ENCODE measurements around the gene WRAP73.

Gene WRAP73

GRCh38 chr1:3663999-3664699 is 14.2 kb upstream of the WRAP73 start:
- Histone ChIP-seq H3K79me1 (replicated peaks; ENCODE audit: low read length, poor library complexity, severe bottlenecking) (no peaks in the 10 kb centered on the region), H3K4me1 (ENCODE audit: control insufficient read depth, insufficient read depth, low read depth, low read length) (peaks cover 8% of the 10 kb centered on the region), H3K4ac (ENCODE audit: low read depth in 1 of 2, low read length in 2 of 2) (no peak overlapping the region), H4K91ac (ENCODE audit: low read length) (no peak overlapping the region), H2AFZ (ENCODE audit: low read depth, low read length) (no peak overlapping the region), H3K9ac (ENCODE audit: low read length) (no peak overlapping the region), H3K27me3 (ENCODE audit: control insufficient read depth in 1 of 2, insufficient read depth in 1 of 2, low read length in 2 of 2) (peaks cover 20 to 67% of the 10 kb centered on the region in 2 experiments), H2AK5ac (ENCODE audit: low read length, severe bottlenecking) (no peak overlapping the region), H2BK5ac (ENCODE audit: low read depth, low read length, poor library complexity, severe bottlenecking) (no peak overlapping the region), H3K4me2 (ENCODE audit: low read length, poor library complexity, severe bottlenecking) (no peak overlapping the region), H3K23ac (ENCODE audit: low read length in 2 of 2) (no peak overlapping the region), H3K14ac (ENCODE audit: low read length in 2 of 2) (no peak overlapping the region), H3K4me3 (ENCODE audit: insufficient read depth in 1 of 2, low read depth in 1 of 2, low read length in 2 of 2) (no peak overlapping the region), H2BK15ac (ENCODE audit: low read depth, poor library complexity, severe bottlenecking) (peak overlapping the region; percentile 50), H3K18ac (ENCODE audit: low read depth in 1 of 2, low read length in 2 of 2) (no peak overlapping the region), H4K8ac (ENCODE audit: low read length) (no peak overlapping the region), H2BK12ac (ENCODE audit: low read length in 2 of 2) (no peak overlapping the region), H2BK120ac (ENCODE audit: low read depth, low read length) (no peak overlapping the region), H3K9me3 (ENCODE audit: control insufficient read depth, low read length) (no peaks in the 10 kb centered on the region), H3K36me3 (ENCODE audit: control insufficient read depth in 1 of 2, insufficient read depth in 2 of 2, low read depth in 1 of 2, low read length in 2 of 2) (no peaks in the 10 kb centered on the region), H3K27ac (ENCODE audit: low read length, poor library complexity, severe bottlenecking) (no peak overlapping the region)
- 77% methylated on average over 14 of the region's 14 CpGs for WGBS
- DNase-seq = no peak

DNA sequence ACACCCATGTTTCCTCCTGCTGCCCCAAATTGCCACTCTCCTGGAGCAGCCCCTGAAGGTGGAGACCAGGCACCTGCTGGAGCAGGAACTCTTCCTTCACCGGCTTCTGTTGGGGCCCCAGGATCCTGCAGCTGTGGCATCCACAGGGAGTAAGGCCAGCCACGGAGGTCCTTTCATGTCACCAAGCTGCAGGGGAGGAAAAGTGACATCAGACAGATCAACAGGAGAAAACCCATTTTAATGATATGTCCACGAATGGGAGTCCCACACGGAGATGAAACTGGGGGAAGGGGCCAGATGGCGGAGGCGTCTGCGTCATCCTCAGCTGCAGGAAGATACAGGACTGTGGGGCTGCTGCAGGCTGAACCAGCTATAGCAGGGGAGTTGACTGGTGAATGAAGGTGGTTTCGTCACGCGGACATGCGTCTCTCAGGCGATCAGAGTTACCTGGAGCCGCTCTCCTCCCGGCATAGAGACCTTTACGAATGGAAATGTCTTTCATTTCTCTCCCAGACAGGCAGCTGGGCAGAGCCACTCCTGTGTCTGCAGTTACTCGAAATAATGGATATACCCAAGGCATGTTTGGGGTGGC is 12.3 kb upstream of the WRAP73 start:
- Histone ChIP-seq H3K27ac (ENCODE audit: low read length, poor library complexity, severe bottlenecking) (no peak overlapping the region), H3K4me1 (ENCODE audit: control insufficient read depth, insufficient read depth, low read depth, low read length) (peaks cover 2% of the 10 kb centered on the region), H3K4me3 (ENCODE audit: insufficient read depth in 1 of 2, low read depth in 1 of 2, low read length in 2 of 2) (no peak overlapping the region), H3K9ac (ENCODE audit: low read length) (no peak overlapping the region), H3K9me3 (ENCODE audit: control insufficient read depth, low read length) (no peaks in the 10 kb centered on the region), H2AK5ac (ENCODE audit: low read length, severe bottlenecking) (no peak overlapping the region), H2AFZ (ENCODE audit: low read depth, low read length) (no peak overlapping the region), H3K23ac (ENCODE audit: low read length in 2 of 2) (no peak overlapping the region), H3K27me3 (ENCODE audit: control insufficient read depth in 1 of 2, insufficient read depth in 1 of 2, low read length in 2 of 2) (peaks cover 34 to 72% of the 10 kb centered on the region in 2 experiments), H3K4me2 (ENCODE audit: low read length, poor library complexity, severe bottlenecking) (no peak overlapping the region), H3K18ac (ENCODE audit: low read depth in 1 of 2, low read length in 2 of 2) (no peak overlapping the region), H3K14ac (ENCODE audit: low read length in 2 of 2) (no peak overlapping the region), H3K36me3 (ENCODE audit: control insufficient read depth in 1 of 2, insufficient read depth in 2 of 2, low read depth in 1 of 2, low read length in 2 of 2) (no peaks in the 10 kb centered on the region), H4K91ac (ENCODE audit: low read length) (no peak overlapping the region), H3K79me1 (replicated peaks; ENCODE audit: low read length, poor library complexity, severe bottlenecking) (no peaks in the 10 kb centered on the region), H3K4ac (ENCODE audit: low read depth in 1 of 2, low read length in 2 of 2) (no peak overlapping the region), H2BK5ac (ENCODE audit: low read depth, low read length, poor library complexity, severe bottlenecking) (no peak overlapping the region), H4K8ac (ENCODE audit: low read length) (no peak overlapping the region), H2BK12ac (ENCODE audit: low read length in 2 of 2) (no peak overlapping the region), H2BK120ac (ENCODE audit: low read depth, low read length) (no peak overlapping the region), H2BK15ac (ENCODE audit: low read depth, poor library complexity, severe bottlenecking) (no peak overlapping the region)
- DNase-seq = no peak
- WGBS = 87% methylated on average over 16 of the region's 16 CpGs

DNA sequence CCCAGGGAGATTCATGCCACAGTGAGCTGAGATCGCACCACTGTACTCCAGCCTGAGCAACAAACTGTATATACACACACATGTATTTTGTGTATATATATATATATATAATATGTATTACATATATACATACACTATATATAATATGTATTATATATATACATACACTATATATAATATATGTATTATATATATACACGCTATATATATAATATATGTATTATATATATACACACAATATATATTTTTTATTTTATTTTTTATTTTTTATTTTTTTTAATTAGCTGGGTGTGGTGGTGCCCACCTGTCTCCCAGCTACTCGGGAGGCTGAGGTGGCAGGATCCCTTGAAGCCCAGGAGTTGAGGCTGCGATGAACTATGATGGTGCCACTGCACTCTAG is 11.7 kb upstream of the WRAP73 start:
- Histone ChIP-seq H3K9me3 (ENCODE audit: control insufficient read depth, low read length) (no peaks in the 10 kb centered on the region), H3K14ac (ENCODE audit: low read length in 2 of 2) (no peak overlapping the region), H3K18ac (ENCODE audit: low read depth in 1 of 2, low read length in 2 of 2) (no peak overlapping the region), H2BK12ac (ENCODE audit: low read length in 2 of 2) (no peak overlapping the region), H2AK5ac (ENCODE audit: low read length, severe bottlenecking) (no peak overlapping the region), H4K8ac (ENCODE audit: low read length) (no peak overlapping the region), H3K36me3 (ENCODE audit: control insufficient read depth in 1 of 2, insufficient read depth in 2 of 2, low read depth in 1 of 2, low read length in 2 of 2) (no peaks in the 10 kb centered on the region), H2BK15ac (ENCODE audit: low read depth, poor library complexity, severe bottlenecking) (no peak overlapping the region), H3K79me1 (replicated peaks; ENCODE audit: low read length, poor library complexity, severe bottlenecking) (no peaks in the 10 kb centered on the region), H3K4me3 (ENCODE audit: insufficient read depth in 1 of 2, low read depth in 1 of 2, low read length in 2 of 2) (no peak overlapping the region), H3K9ac (ENCODE audit: low read length) (no peak overlapping the region), H3K23ac (ENCODE audit: low read length in 2 of 2) (no peak overlapping the region), H3K4me2 (ENCODE audit: low read length, poor library complexity, severe bottlenecking) (no peak overlapping the region), H3K27me3 (ENCODE audit: control insufficient read depth in 1 of 2, insufficient read depth in 1 of 2, low read length in 2 of 2) (peaks cover 40 to 73% of the 10 kb centered on the region in 2 experiments), H3K4me1 (ENCODE audit: control insufficient read depth, insufficient read depth, low read depth, low read length) (peaks cover 2% of the 10 kb centered on the region), H2BK5ac (ENCODE audit: low read depth, low read length, poor library complexity, severe bottlenecking) (no peak overlapping the region), H4K91ac (ENCODE audit: low read length) (no peak overlapping the region), H2AFZ (ENCODE audit: low read depth, low read length) (no peak overlapping the region), H3K4ac (ENCODE audit: low read depth in 1 of 2, low read length in 2 of 2) (no peak overlapping the region), H2BK120ac (ENCODE audit: low read depth, low read length) (no peak overlapping the region), H3K27ac (ENCODE audit: low read length, poor library complexity, severe bottlenecking) (no peak overlapping the region)
- 88% methylated on average over 2 of the region's 4 CpGs for WGBS
- DNase-seq = no peak

DNA sequence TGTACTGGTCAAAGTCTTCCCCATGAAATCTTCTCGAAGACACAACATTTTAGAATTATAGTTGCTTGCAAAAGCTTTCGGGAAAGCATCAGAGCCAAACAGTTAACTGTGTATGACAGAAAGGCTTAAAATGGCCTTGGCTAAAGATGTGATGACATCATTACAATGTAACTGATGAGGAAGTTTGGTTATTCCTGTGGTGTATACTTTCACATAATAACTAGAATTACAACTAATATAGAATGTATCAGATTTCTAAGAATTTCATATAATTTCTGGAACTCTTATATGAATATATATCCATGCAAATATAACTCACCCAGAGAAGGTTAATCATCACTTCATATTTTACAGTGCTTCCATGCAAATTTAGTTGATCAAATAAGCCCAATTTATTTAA is 10.8 kb upstream of the WRAP73 start:
- Histone ChIP-seq H3K9ac (ENCODE audit: low read length) (no peak overlapping the region), H3K27me3 (ENCODE audit: control insufficient read depth in 1 of 2, insufficient read depth in 1 of 2, low read length in 2 of 2) (peaks cover 49 to 79% of the 10 kb centered on the region in 2 experiments), H2BK5ac (ENCODE audit: low read depth, low read length, poor library complexity, severe bottlenecking) (no peak overlapping the region), H3K18ac (ENCODE audit: low read depth in 1 of 2, low read length in 2 of 2) (no peak overlapping the region), H3K36me3 (ENCODE audit: control insufficient read depth in 1 of 2, insufficient read depth in 2 of 2, low read depth in 1 of 2, low read length in 2 of 2) (no peaks in the 10 kb centered on the region), H2AK5ac (ENCODE audit: low read length, severe bottlenecking) (no peak overlapping the region), H3K4me3 (ENCODE audit: insufficient read depth in 1 of 2, low read depth in 1 of 2, low read length in 2 of 2) (no peak overlapping the region), H3K79me1 (replicated peaks; ENCODE audit: low read length, poor library complexity, severe bottlenecking) (no peaks in the 10 kb centered on the region), H3K14ac (ENCODE audit: low read length in 2 of 2) (no peak overlapping the region), H4K8ac (ENCODE audit: low read length) (no peak overlapping the region), H2AFZ (ENCODE audit: low read depth, low read length) (no peak overlapping the region), H2BK120ac (ENCODE audit: low read depth, low read length) (no peak overlapping the region), H3K4me2 (ENCODE audit: low read length, poor library complexity, severe bottlenecking) (no peak overlapping the region), H2BK15ac (ENCODE audit: low read depth, poor library complexity, severe bottlenecking) (no peak overlapping the region), H3K27ac (ENCODE audit: low read length, poor library complexity, severe bottlenecking) (no peak overlapping the region), H3K23ac (ENCODE audit: low read length in 2 of 2) (no peak overlapping the region), H2BK12ac (ENCODE audit: low read length in 2 of 2) (no peak overlapping the region), H4K91ac (ENCODE audit: low read length) (no peak overlapping the region), H3K4me1 (ENCODE audit: control insufficient read depth, insufficient read depth, low read depth, low read length) (no peaks in the 10 kb centered on the region), H3K9me3 (ENCODE audit: control insufficient read depth, low read length) (no peaks in the 10 kb centered on the region), H3K4ac (ENCODE audit: low read depth in 1 of 2, low read length in 2 of 2) (no peak overlapping the region)
- no CpG with 5 or more reads among the region's 2 CpGs for WGBS
- DNase-seq = no peak

All from mesenchymal stem cell (in vitro differentiated cells and primary cell).